Measurements from ENCODE around the gene AK8. TPM values are rescaled to one million over a fixed set of nuclear protein-coding genes. Genes with fewer than 3 reads are reported as not detected.

The AK8 gene
- total and polyA plus RNA-seq, 4 donors = 0.07 to 0.26 (median 0.11) TPM

DNA sequence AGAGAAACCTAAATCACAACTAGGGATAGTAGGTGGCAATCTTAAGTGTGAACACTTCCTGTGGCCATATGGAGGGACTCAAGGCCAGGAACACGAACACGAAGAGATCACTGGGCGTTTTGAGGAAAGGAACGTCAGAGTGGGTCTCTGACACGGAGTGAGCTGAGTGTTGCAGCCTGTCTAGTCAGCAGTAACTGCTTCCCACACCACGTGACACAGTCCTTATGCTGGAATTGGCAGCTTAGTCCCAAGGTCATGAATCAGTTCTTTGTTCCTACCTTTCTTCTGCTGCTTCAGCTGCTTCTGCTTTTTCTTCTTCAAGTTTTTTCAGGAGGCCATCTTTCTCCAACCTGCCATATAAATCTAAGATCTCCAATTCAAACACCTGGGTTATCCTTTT lies 18.8 kb upstream of the AK8 start (continued):
- TF ChIP-seq, protein P1, sequence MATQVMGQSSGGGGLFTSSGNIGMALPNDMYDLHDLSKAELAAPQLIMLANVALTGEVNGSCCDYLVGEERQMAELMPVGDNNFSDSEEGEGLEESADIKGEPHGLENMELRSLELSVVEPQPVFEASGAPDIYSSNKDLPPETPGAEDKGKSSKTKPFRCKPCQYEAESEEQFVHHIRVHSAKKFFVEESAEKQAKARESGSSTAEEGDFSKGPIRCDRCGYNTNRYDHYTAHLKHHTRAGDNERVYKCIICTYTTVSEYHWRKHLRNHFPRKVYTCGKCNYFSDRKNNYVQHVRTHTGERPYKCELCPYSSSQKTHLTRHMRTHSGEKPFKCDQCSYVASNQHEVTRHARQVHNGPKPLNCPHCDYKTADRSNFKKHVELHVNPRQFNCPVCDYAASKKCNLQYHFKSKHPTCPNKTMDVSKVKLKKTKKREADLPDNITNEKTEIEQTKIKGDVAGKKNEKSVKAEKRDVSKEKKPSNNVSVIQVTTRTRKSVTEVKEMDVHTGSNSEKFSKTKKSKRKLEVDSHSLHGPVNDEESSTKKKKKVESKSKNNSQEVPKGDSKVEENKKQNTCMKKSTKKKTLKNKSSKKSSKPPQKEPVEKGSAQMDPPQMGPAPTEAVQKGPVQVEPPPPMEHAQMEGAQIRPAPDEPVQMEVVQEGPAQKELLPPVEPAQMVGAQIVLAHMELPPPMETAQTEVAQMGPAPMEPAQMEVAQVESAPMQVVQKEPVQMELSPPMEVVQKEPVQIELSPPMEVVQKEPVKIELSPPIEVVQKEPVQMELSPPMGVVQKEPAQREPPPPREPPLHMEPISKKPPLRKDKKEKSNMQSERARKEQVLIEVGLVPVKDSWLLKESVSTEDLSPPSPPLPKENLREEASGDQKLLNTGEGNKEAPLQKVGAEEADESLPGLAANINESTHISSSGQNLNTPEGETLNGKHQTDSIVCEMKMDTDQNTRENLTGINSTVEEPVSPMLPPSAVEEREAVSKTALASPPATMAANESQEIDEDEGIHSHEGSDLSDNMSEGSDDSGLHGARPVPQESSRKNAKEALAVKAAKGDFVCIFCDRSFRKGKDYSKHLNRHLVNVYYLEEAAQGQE (IDR thresholded peaks at IDR 0.05) = no peak
- TF ChIP-seq, protein P2, sequence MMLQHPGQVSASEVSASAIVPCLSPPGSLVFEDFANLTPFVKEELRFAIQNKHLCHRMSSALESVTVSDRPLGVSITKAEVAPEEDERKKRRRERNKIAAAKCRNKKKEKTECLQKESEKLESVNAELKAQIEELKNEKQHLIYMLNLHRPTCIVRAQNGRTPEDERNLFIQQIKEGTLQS (IDR thresholded peaks at IDR 0.05) = no peak
- TF ChIP-seq FOXA1 (IDR thresholded peaks at IDR 0.05) (no peak), JUND (IDR thresholded peaks at IDR 0.05) (no peak), NR2F2 (IDR thresholded peaks at IDR 0.05) (no peak), SP1 (IDR thresholded peaks at IDR 0.05) (no peak), RAD21 (IDR thresholded peaks at IDR 0.05) (no peak), RXRA (IDR thresholded peaks at IDR 0.05) (no peak), YY1 (IDR thresholded peaks at IDR 0.05) (no peak), TAF1 (conservative IDR thresholded peaks at IDR 0.05) (no peak)
- TF ChIP-seq, protein P3, sequence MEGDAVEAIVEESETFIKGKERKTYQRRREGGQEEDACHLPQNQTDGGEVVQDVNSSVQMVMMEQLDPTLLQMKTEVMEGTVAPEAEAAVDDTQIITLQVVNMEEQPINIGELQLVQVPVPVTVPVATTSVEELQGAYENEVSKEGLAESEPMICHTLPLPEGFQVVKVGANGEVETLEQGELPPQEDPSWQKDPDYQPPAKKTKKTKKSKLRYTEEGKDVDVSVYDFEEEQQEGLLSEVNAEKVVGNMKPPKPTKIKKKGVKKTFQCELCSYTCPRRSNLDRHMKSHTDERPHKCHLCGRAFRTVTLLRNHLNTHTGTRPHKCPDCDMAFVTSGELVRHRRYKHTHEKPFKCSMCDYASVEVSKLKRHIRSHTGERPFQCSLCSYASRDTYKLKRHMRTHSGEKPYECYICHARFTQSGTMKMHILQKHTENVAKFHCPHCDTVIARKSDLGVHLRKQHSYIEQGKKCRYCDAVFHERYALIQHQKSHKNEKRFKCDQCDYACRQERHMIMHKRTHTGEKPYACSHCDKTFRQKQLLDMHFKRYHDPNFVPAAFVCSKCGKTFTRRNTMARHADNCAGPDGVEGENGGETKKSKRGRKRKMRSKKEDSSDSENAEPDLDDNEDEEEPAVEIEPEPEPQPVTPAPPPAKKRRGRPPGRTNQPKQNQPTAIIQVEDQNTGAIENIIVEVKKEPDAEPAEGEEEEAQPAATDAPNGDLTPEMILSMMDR (IDR thresholded peaks at IDR 0.05; ENCODE audit: low read depth, low read length, missing input control) = no peak

DNA sequence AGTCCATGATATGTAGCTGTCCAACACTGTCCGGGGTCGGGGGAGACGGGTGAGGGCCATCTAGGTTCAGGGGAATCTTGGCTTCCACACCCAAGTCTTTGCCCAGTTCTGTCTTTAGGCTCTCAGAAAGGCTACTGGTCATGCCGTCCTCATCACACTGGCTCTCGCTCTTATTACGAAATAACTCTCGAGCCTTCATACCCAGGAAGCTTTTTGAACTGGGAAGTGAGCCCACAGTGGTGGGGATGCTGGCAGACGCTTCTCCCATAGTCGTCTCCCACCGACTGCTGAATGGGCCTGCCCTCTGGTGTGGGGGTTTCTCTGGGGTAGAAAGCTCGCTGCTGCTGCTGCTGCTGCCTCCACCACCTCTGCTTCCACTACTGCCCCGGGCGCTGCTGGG lies 18.2 kb upstream of the AK8 start:
- Histone ChIP-seq H3K36me3 (ENCODE audit: control insufficient read depth in 4 of 4, insufficient read depth in 3 of 4, low read depth in 1 of 4, low read length in 3 of 4) (peaks cover 9 to 86% (median 46%) of the 10 kb centered on the region in 4 donors), H3K9ac (ENCODE audit: low read depth in 1 of 2, low read length in 2 of 2) (no peak overlapping the region), H3K27me3 (ENCODE audit: control insufficient read depth in 4 of 4, insufficient read depth in 4 of 4, low read length in 3 of 4) (no peaks in the 10 kb centered on the region), H3K9me3 (ENCODE audit: control insufficient read depth in 4 of 4, low read length in 3 of 4) (no peaks in the 10 kb centered on the region), H3K4me3 (ENCODE audit: low read depth in 1 of 3, low read length in 3 of 3) (no peak overlapping the region), H3K4me1 (ENCODE audit: control insufficient read depth in 4 of 4, insufficient read depth in 4 of 4, low read length in 3 of 4) (no peaks in the 10 kb centered on the region), H3K27ac (ENCODE audit: low read depth in 1 of 2, low read length in 2 of 2) (no peak overlapping the region)
- TF ChIP-seq, protein P4, sequence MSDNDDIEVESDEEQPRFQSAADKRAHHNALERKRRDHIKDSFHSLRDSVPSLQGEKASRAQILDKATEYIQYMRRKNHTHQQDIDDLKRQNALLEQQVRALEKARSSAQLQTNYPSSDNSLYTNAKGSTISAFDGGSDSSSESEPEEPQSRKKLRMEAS (IDR thresholded peaks at IDR 0.05) = no peak
- TF ChIP-seq, protein P3 (IDR thresholded peaks at IDR 0.05; ENCODE audit: low read depth, low read length, missing input control) = no peak
- TF ChIP-seq HNF4G (IDR thresholded peaks at IDR 0.05) (no peak), FOXA1 (IDR thresholded peaks at IDR 0.05) (no peak), HNF4A (conservative IDR thresholded peaks at IDR 0.05) (no peak), SP1 (IDR thresholded peaks at IDR 0.05) (no peak)
- no peak for DNase-seq (ENCODE audit: low spot score)
- WGBS = 93% methylated on average over 13 of the region's 13 CpGs
